ENCODE results near the gene KBTBD3. TPM values are rescaled to one million over a fixed set of nuclear protein-coding genes. Genes with fewer than 3 reads are reported as not detected.

The KBTBD3 gene
- total and polyA plus RNA-seq, 2 of the 4 experiments (the other 2 are of a cell fraction), result 1.6 to 1.7 TPM

GRCh38 chr11:106101370-106101769 lies 24.2 kb upstream of the KBTBD3 start:
- dilution Hi-C loops (cut with HindIII; ENCODE audit: low sequenced_read_pairs, unreplicated experiment), result no loop called here
- WGBS, 2 experiments (ENCODE audit: extremely low coverage in 2 of 2, insufficient read length in 1 of 2), result no CpG with 5 or more reads among the region's 3 CpGs

More at GRCh38 chr11:106101370-106101769, 24.2 kb upstream of the KBTBD3 start:
- H4K8ac ChIP-seq (ENCODE audit: low read depth in 2 of 2, low read length in 2 of 2), result no peak overlapping the region
- H4K20me1 ChIP-seq (ENCODE audit: insufficient read depth, low read length), result no peaks in the 10 kb centered on the region
- H3K56ac ChIP-seq (ENCODE audit: extremely low read depth, insufficient read depth, low read length), result no peak overlapping the region
- H3K18ac ChIP-seq (ENCODE audit: low read depth, low read length), result no peak overlapping the region
- no peak overlapping the region for H4K91ac ChIP-seq (ENCODE audit: insufficient read depth, low read depth, low read length)
- no peak overlapping the region for H3K14ac ChIP-seq (replicated peaks; ENCODE audit: low read depth, low read length)
- no peak overlapping the region for H3K23ac ChIP-seq (ENCODE audit: low read depth, low read length)
- no peak overlapping the region for H2BK15ac ChIP-seq (ENCODE audit: low read depth, low read length)
- H2AFZ ChIP-seq (replicated peaks; ENCODE audit: low read length, poor library complexity), result no peak overlapping the region
- H3K27me3 ChIP-seq (ENCODE audit: control insufficient read depth, insufficient read depth, low read length), result no peaks in the 10 kb centered on the region
- in situ Hi-C loops (cut with MboI; ENCODE audit: low sequenced_read_pairs), result no loop called here
- no peak overlapping the region for H4K5ac ChIP-seq (ENCODE audit: low read depth, low read length)
- H3K4ac ChIP-seq (ENCODE audit: low read depth, low read length), result no peak overlapping the region
- H3K27ac ChIP-seq (ENCODE audit: insufficient read depth, low read length), result no peak overlapping the region
- intact Hi-C loops (cut with micrococcal nuclease), result no loop called here
- DNase-seq, result no peak
- no peak overlapping the region for H3K4me3 ChIP-seq (ENCODE audit: insufficient read depth, low read depth, low read length)
- peaks cover 6% of the 10 kb centered on the region for H3K36me3 ChIP-seq (ENCODE audit: control insufficient read depth, insufficient read depth, low read length)
- no peaks in the 10 kb centered on the region for H3K79me1 ChIP-seq (ENCODE audit: low read depth in 1 of 2, low read length in 2 of 2)
- H2BK5ac ChIP-seq (ENCODE audit: low read depth, low read length, poor library complexity, severe bottlenecking), result no peak overlapping the region
- no peak overlapping the region for H2AK5ac ChIP-seq (ENCODE audit: low read depth, low read length)
- TF ChIP-seq RCOR1 (IDR thresholded peaks at IDR 0.05; ENCODE audit: insufficient replicate concordance, low read length) (no peak), NFE2L2 (IDR thresholded peaks at IDR 0.05; ENCODE audit: low read depth, low read length) (no peak), CEBPB (IDR thresholded peaks at IDR 0.05; ENCODE audit: low read depth, low read length) (no peak), RFX5 (IDR thresholded peaks at IDR 0.05; ENCODE audit: low read depth, low read length) (no peak), CHD1 (IDR thresholded peaks at IDR 0.05; ENCODE audit: low read depth, low read length) (no peak), CTCF (conservative IDR thresholded peaks at IDR 0.05; ENCODE audit: low read depth, low read length) (no peak), MXI1 (IDR thresholded peaks at IDR 0.05; ENCODE audit: borderline replicate concordance, low read depth, low read length) (no peak), SMC3 (IDR thresholded peaks at IDR 0.05; ENCODE audit: low read depth, low read length) (no peak), BHLHE40 (IDR thresholded peaks at IDR 0.05; ENCODE audit: low read depth, low read length) (no peak), POLR2A (IDR thresholded peaks at IDR 0.05; ENCODE audit: low read depth, low read length) (no peak), ELK1 (IDR thresholded peaks at IDR 0.05; ENCODE audit: borderline replicate concordance, low read depth, low read length) (no peak), RAD21 (IDR thresholded peaks at IDR 0.05; ENCODE audit: low read length) (no peak), MAFK (IDR thresholded peaks at IDR 0.05; ENCODE audit: low read depth, low read length) (no peak), MAZ (IDR thresholded peaks at IDR 0.05; ENCODE audit: borderline replicate concordance, low read depth, low read length) (no peak), FOS (IDR thresholded peaks at IDR 0.05; ENCODE audit: low read depth, low read length) (no peak)
- TF ChIP-seq, protein P1, sequence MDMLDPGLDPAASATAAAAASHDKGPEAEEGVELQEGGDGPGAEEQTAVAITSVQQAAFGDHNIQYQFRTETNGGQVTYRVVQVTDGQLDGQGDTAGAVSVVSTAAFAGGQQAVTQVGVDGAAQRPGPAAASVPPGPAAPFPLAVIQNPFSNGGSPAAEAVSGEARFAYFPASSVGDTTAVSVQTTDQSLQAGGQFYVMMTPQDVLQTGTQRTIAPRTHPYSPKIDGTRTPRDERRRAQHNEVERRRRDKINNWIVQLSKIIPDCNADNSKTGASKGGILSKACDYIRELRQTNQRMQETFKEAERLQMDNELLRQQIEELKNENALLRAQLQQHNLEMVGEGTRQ (IDR thresholded peaks at IDR 0.05; ENCODE audit: low read depth, low read length), result no peak
- POLR2A ChIA-PET (ENCODE audit: unreplicated experiment), result no interaction called here
- BruUV-seq (replicated peaks), result no TSS peak
- no peak overlapping the region for H2BK120ac ChIP-seq (ENCODE audit: low read depth, low read length)
- H2BK20ac ChIP-seq (ENCODE audit: low read depth, low read length), result no peak overlapping the region
- no peak overlapping the region for H2AK9ac ChIP-seq (replicated peaks; ENCODE audit: low read depth, low read length, poor library complexity)
- H3K4me2 ChIP-seq (ENCODE audit: low read depth, low read length), result no peak overlapping the region
- no peaks in the 10 kb centered on the region for H3K9me1 ChIP-seq (ENCODE audit: insufficient read depth, low read length)
- CTCF ChIA-PET, result no interaction called here
- no peaks in the 10 kb centered on the region for H3K9me3 ChIP-seq (ENCODE audit: control insufficient read depth, insufficient read depth, low read length)
- no peak for ATAC-seq (ENCODE audit: low read depth)
- no peaks in the 10 kb centered on the region for H3K4me1 ChIP-seq (ENCODE audit: control insufficient read depth, insufficient read depth, low read length)
- H3K9ac ChIP-seq (ENCODE audit: low read depth, low read length), result no peak overlapping the region

Data from IMR-90 (cell line).